PFSK-1 (cell line): Measurements from ENCODE around the gene SLC26A8.

Experiments
- FOXP2 ChIP-seq: optimal IDR thresholded peaks from 2 replicates; pipeline ENCODE3; 2011; ENCODE audit warnings: borderline replicate concordance, control low read depth, inconsistent platforms; ENCODE audit not compliant: insufficient read depth; ENCODE audit errors: extremely low read length, extremely low read depth
- POLR2AphosphoS5 ChIP-seq: IDR thresholded peaks from 2 replicates; pipeline ENCODE4 v1.6.1; 2012; ENCODE audit warnings: low read depth, mild to moderate bottlenecking, control low read depth, low read length, moderate library complexity
- REST ChIP-seq, 2 experiments: IDR thresholded peaks; 2 replicates each; pipeline versions ENCODE4 v1.6.1 to v1.8.0; 2011 to 2012; ENCODE audit warnings: low read depth in 2 of 2, low read length in 2 of 2, control low read depth in 1 of 2, inconsistent platforms in 1 of 2, mild to moderate bottlenecking in 1 of 2, moderate library complexity in 1 of 2; ENCODE audit not compliant: insufficient read depth in 1 of 2
- SIN3A ChIP-seq: IDR thresholded peaks from 2 replicates; pipeline ENCODE4 v1.6.1; 2012; ENCODE audit warnings: mild to moderate bottlenecking, low read length, moderate library complexity, borderline replicate concordance; ENCODE audit not compliant: insufficient read depth
- TAF1 ChIP-seq: IDR thresholded peaks from 2 replicates; pipeline ENCODE4 v1.6.1; 2012; ENCODE audit warnings: low read length, control low read depth, borderline replicate concordance; ENCODE audit not compliant: insufficient read depth

The SLC26A8 gene

GRCh38 chr6:35926509-35927215 is 97.8 kb downstream of the SLC26A8 start:
- no peak for TF ChIP-seq SIN3A
- TF ChIP-seq REST (IDR thresholded peaks at IDR 0.05; ENCODE audit: insufficient read depth in 1 of 2, low read depth in 2 of 2, low read length in 2 of 2) = no peak
- no peak for TF ChIP-seq POLR2AphosphoS5
- no peak for TF ChIP-seq FOXP2
- no peak for TF ChIP-seq TAF1

GRCh38 chr6:35925961-35926360 is 98.5 kb downstream of the SLC26A8 start:
- TF ChIP-seq SIN3A = no peak
- TF ChIP-seq FOXP2 = no peak
- no peak for TF ChIP-seq POLR2AphosphoS5
- no peak for TF ChIP-seq TAF1
- TF ChIP-seq REST (IDR thresholded peaks at IDR 0.05; ENCODE audit: insufficient read depth in 1 of 2, low read depth in 2 of 2, low read length in 2 of 2) = no peak

- no peak for TF ChIP-seq REST (IDR thresholded peaks at IDR 0.05; ENCODE audit: insufficient read depth in 1 of 2, low read depth in 2 of 2, low read length in 2 of 2)
Observed at GRCh38 chr6:35924146-35924545, 100.3 kb downstream of the SLC26A8 start.

- TF ChIP-seq POLR2AphosphoS5 = no peak
- TF ChIP-seq FOXP2 = no peak
- no peak for TF ChIP-seq SIN3A
- no peak for TF ChIP-seq REST (IDR thresholded peaks at IDR 0.05; ENCODE audit: insufficient read depth in 1 of 2, low read depth in 2 of 2, low read length in 2 of 2)
- TF ChIP-seq TAF1 = no peak
Observed at GRCh38 chr6:35922139-35922554, 102.3 kb downstream of the SLC26A8 start.
